Measurements from ENCODE around the gene STXBP6. TPM values are rescaled to one million over a fixed set of nuclear protein-coding genes. Genes with fewer than 3 reads are reported as not detected.

STXBP6 gene
- total and polyA plus RNA-seq, 2 of the 13 experiments (the other 11 are each of a cell fraction or from before 2014, with no cell fraction given) = 35.3 to 42.8 TPM

DNA sequence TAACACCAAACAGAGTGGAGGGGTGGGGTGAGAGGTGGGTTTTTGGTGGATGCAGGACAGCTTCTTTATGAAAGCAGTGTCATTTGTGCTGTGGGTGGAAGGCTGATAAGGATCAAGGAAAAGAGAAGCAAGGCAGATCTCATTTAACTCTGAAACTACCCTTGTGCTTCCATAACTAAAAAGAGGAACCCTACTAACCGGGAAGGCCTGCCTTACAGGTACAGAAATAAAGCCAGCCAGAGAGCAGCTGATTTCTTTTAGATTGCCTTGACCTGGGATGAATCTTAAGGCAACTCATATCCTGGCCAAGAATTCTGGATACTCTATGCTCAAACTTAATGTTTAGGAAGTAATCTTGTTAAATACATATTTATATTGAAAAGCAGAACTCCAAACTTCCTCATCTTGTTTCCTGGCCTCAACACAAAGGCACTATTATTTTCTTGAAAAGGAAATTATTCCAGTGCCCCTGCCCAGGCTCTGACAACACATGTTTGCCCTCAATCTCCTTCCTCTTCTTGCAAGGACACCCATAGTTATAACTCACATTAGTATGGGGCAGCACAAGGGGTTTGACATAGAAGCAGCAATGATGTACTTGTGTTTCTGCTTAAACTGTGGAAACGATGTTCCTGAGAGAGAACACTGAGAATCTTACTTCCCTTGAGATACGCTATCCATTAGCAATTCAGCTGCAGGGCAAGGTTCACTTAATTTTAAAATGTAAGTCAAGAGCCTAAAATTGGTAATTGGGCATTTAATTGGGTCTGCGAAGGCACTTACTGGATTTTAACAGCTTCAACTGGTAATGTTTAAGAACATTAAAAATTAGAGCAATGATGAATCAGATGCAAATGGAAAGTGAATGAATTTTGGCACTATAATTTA is 173.7 kb downstream of the STXBP6 start (continued):
- TF ChIP-seq, protein P1, sequence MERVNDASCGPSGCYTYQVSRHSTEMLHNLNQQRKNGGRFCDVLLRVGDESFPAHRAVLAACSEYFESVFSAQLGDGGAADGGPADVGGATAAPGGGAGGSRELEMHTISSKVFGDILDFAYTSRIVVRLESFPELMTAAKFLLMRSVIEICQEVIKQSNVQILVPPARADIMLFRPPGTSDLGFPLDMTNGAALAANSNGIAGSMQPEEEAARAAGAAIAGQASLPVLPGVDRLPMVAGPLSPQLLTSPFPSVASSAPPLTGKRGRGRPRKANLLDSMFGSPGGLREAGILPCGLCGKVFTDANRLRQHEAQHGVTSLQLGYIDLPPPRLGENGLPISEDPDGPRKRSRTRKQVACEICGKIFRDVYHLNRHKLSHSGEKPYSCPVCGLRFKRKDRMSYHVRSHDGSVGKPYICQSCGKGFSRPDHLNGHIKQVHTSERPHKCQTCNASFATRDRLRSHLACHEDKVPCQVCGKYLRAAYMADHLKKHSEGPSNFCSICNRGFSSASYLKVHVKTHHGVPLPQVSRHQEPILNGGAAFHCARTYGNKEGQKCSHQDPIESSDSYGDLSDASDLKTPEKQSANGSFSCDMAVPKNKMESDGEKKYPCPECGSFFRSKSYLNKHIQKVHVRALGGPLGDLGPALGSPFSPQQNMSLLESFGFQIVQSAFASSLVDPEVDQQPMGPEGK (CRISPR knock-in tag; IDR thresholded peaks at IDR 0.05) = 0 out of 2 replicates have a peak, but pooled peaks have one; percentile 17
- TF ChIP-seq STAG1 (CRISPR knock-in tag; IDR thresholded peaks at IDR 0.05) (no peak), TAF1 (CRISPR knock-in tag; IDR thresholded peaks at IDR 0.05) (no peak; the same call in 1 of the 2 replicates), RXRB (CRISPR knock-in tag; IDR thresholded peaks at IDR 0.05; ENCODE audit: borderline replicate concordance) (0 out of 2 replicates have a peak, but pooled peaks have one; percentile 24), TOPORS (CRISPR knock-in tag; IDR thresholded peaks at IDR 0.05) (no peak), ZNF777 (CRISPR knock-in tag; IDR thresholded peaks at IDR 0.05) (no peak), SYNCRIP (IDR thresholded peaks at IDR 0.05; ENCODE audit: insufficient read depth, low read depth, low read length) (no peak), ZNF563 (CRISPR knock-in tag; IDR thresholded peaks at IDR 0.05) (no peak), HBP1 (CRISPR knock-in tag; IDR thresholded peaks at IDR 0.05; ENCODE audit: low read depth) (no peak)
- TF ChIP-seq, protein P2, sequence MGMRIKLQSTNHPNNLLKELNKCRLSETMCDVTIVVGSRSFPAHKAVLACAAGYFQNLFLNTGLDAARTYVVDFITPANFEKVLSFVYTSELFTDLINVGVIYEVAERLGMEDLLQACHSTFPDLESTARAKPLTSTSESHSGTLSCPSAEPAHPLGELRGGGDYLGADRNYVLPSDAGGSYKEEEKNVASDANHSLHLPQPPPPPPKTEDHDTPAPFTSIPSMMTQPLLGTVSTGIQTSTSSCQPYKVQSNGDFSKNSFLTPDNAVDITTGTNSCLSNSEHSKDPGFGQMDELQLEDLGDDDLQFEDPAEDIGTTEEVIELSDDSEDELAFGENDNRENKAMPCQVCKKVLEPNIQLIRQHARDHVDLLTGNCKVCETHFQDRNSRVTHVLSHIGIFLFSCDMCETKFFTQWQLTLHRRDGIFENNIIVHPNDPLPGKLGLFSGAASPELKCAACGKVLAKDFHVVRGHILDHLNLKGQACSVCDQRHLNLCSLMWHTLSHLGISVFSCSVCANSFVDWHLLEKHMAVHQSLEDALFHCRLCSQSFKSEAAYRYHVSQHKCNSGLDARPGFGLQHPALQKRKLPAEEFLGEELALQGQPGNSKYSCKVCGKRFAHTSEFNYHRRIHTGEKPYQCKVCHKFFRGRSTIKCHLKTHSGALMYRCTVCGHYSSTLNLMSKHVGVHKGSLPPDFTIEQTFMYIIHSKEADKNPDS (CRISPR knock-in tag; IDR thresholded peaks at IDR 0.05) = no peak

All from HepG2 (cell line).